SK-N-MC (cell line): ENCODE data around the gene MTR.

Source experiments
- EZH2 ChIP-seq: fragments of 200-600 bp; sonication (generic); IDR thresholded peaks from one replicate; pipeline ENCODE4 v1.6.1; 2017; ENCODE audit warnings: antibody characterized with exemption
- POLR2AphosphoS5 ChIP-seq: IDR thresholded peaks from 2 replicates; pipeline ENCODE4 v1.6.1; 2012; ENCODE audit warnings: mild to moderate bottlenecking, low read depth, low read length, borderline replicate concordance

GRCh38 chr1:236799001-236799400 lies 3.9 kb downstream of the MTR start:
- TF ChIP-seq EZH2 (no peak), POLR2AphosphoS5 (no peak)
